Trophoblast cell (in vitro differentiated cells and primary cell): ENCODE data around the gene DYNC1H1.

ENCODE experiments used
- DNase-seq, 2 donors: peaks; one replicate each; pipeline ENCODE4 v3.0.0-alpha.2; 2016
- H2AFZ ChIP-seq: 2 replicates; pipeline ENCODE4 v1.6.1; 2013; ENCODE audit warnings: low read length, moderate library complexity, mild to moderate bottlenecking; ENCODE audit not compliant: insufficient read depth, poor library complexity
- H2AK5ac ChIP-seq: 2 replicates; pipeline ENCODE4 v1.6.1; 2013; ENCODE audit warnings: mild to moderate bottlenecking, low read length
- H2BK120ac ChIP-seq: 2 replicates; pipeline ENCODE4 v1.6.1; 2013; ENCODE audit warnings: low read length, mild to moderate bottlenecking, moderate library complexity; ENCODE audit not compliant: insufficient read depth, poor library complexity
- H2BK12ac ChIP-seq: 2 replicates; pipeline ENCODE4 v1.6.1; 2013; ENCODE audit warnings: mild to moderate bottlenecking, low read length, moderate library complexity
- H2BK5ac ChIP-seq: 2 replicates; pipeline ENCODE4 v1.6.1; 2013; ENCODE audit warnings: low read length, low read depth, moderate library complexity, mild to moderate bottlenecking; ENCODE audit not compliant: poor library complexity
- H3K14ac ChIP-seq: 2 replicates; pipeline ENCODE4 v1.6.1; 2013; ENCODE audit warnings: mild to moderate bottlenecking, low read length
- H3K18ac ChIP-seq: 2 replicates; pipeline ENCODE4 v1.6.1; 2013; ENCODE audit warnings: mild to moderate bottlenecking, low read length
- H3K23ac ChIP-seq: 2 replicates; pipeline ENCODE4 v1.6.1; 2013; ENCODE audit warnings: low read length
- H3K27ac ChIP-seq: 2 replicates; pipeline ENCODE4 v1.5.1; 2013; ENCODE audit warnings: low read depth, mild to moderate bottlenecking, inconsistent platforms, low read length, moderate library complexity
- H3K27me3 ChIP-seq: 2 replicates; pipeline ENCODE4 v1.6.1; 2013; ENCODE audit warnings: inconsistent platforms, mild to moderate bottlenecking, low read length, moderate library complexity; ENCODE audit not compliant: insufficient read depth
- H3K36me3 ChIP-seq, 2 experiments: 1 replicate in 1 of 2; 2 replicates in 1 of 2; pipeline ENCODE4 v1.6.1; 2013; ENCODE audit warnings: low read length in 2 of 2, mild to moderate bottlenecking in 2 of 2, moderate library complexity in 1 of 2; ENCODE audit not compliant: insufficient read depth in 2 of 2, control insufficient read depth in 1 of 2
- H3K4ac ChIP-seq: 2 replicates; pipeline ENCODE4 v1.6.1; 2013; ENCODE audit warnings: low read depth, mild to moderate bottlenecking, low read length, moderate library complexity
- H3K4me1 ChIP-seq, 2 experiments: 1 replicate in 1 of 2; 2 replicates in 1 of 2; pipeline ENCODE4 v1.6.1; 2013; ENCODE audit warnings: low read length in 2 of 2, mild to moderate bottlenecking in 2 of 2, moderate library complexity in 1 of 2; ENCODE audit not compliant: insufficient read depth in 2 of 2, control insufficient read depth in 1 of 2
- H3K4me2 ChIP-seq: 2 replicates; pipeline ENCODE4 v1.6.1; 2013; ENCODE audit warnings: inconsistent platforms, mild to moderate bottlenecking, low read length, moderate library complexity
- H3K4me3 ChIP-seq: 2 replicates; pipeline ENCODE4 v1.5.1; 2013; ENCODE audit warnings: mild to moderate bottlenecking, low read depth, low read length, inconsistent platforms
- H3K79me1 ChIP-seq: one replicate; pipeline ENCODE4 v1.6.1; 2013; ENCODE audit warnings: low read length
- H3K79me2 ChIP-seq: 2 replicates; pipeline ENCODE4 v1.6.1; 2013; ENCODE audit warnings: low read length, mild to moderate bottlenecking; ENCODE audit not compliant: control insufficient read depth, insufficient read depth, poor library complexity
- H3K9ac ChIP-seq: 2 replicates; pipeline ENCODE4 v1.6.1; 2013; ENCODE audit warnings: mild to moderate bottlenecking, low read length
- H3K9me3 ChIP-seq: 2 replicates; pipeline ENCODE4 v1.6.1; 2013; ENCODE audit warnings: low read depth, mild to moderate bottlenecking, control low read depth, inconsistent platforms, low read length; ENCODE audit not compliant: insufficient read depth
- H4K12ac ChIP-seq: 2 replicates; pipeline ENCODE4 v1.6.1; 2013; ENCODE audit warnings: low read depth, mild to moderate bottlenecking, low read length, moderate library complexity
- H4K8ac ChIP-seq: 2 replicates; pipeline ENCODE4 v1.6.1; 2013; ENCODE audit warnings: low read depth, mild to moderate bottlenecking, low read length, moderate library complexity
- H4K91ac ChIP-seq: one replicate; pipeline ENCODE4 v1.6.1; 2013; ENCODE audit warnings: low read depth, mild to moderate bottlenecking, low read length, moderate library complexity
- WGBS: extraction: QIAGEN DNeasy Blood & Tissue Kit; methylation state at CpG from one replicate; pipeline ENCODE4 v1.1.7; 2013; ENCODE audit warnings: missing lambda C conversion rate; ENCODE audit not compliant: insufficient read length, insufficient coverage; ENCODE audit errors: extremely low coverage; 5-methylcytosine and 5-hydroxymethylcytosine counted together

DYNC1H1 gene

DNA sequence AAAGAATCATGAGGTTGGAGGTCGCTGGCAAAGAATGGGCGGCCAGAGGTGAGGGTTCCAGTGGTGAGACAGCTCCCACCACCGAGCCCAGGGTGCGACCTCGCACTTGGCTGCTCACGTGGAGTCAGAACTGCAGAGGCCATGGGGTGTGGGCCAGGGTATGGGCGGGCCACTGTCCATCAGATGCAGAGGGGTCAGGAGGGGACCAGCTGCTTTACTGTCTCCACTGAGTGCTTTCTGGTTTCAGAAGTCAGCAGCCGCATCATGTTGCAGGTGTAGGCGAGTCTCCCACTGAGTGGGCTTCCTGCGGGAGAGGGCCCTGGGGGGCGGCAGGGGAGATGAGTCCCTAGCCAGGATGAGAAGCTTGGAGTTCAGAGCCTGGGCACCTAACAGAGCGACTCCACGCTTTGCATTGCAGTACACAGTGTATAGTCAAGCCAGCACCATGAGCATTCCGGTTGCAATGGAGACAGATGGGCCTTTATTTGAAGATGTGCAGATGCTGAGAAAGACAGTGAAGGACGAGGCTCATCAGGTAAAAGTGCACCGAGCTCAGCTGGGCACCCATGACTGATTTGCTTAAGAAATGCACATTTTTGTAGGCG is 46.9 kb upstream of the DYNC1H1 start:
- no peak overlapping the region for H3K23ac ChIP-seq
- no peak overlapping the region for H4K12ac ChIP-seq
- no peak overlapping the region for H2BK120ac ChIP-seq
- H3K27me3 ChIP-seq: no peaks in the 10 kb centered on the region
- no peak overlapping the region for H2BK12ac ChIP-seq
- H3K36me3 ChIP-seq: peaks cover 11 to 24% of the 10 kb centered on the region in 2 experiments
- H3K79me1 ChIP-seq: no peaks in the 10 kb centered on the region
- H4K91ac ChIP-seq: no peak overlapping the region
- no peak overlapping the region for H3K4me2 ChIP-seq
- no peak overlapping the region for H3K27ac ChIP-seq
- no peak overlapping the region for H2BK5ac ChIP-seq
- no peak overlapping the region for H3K4ac ChIP-seq
- peak in 1 of 2 donors; percentile 18 for DNase-seq
- no CpG with 5 or more reads among the region's 17 CpGs for WGBS
- no peak overlapping the region for H3K14ac ChIP-seq
- no peak overlapping the region for H3K18ac ChIP-seq
- H4K8ac ChIP-seq: no peak overlapping the region
- peaks cover 3% of the 10 kb centered on the region for H3K9me3 ChIP-seq
- peak overlapping the region; percentile 30 for H3K4me3 ChIP-seq
- H2AK5ac ChIP-seq: no peak overlapping the region
- H3K4me1 ChIP-seq: peaks cover 0 to 2% of the 10 kb centered on the region in 2 experiments
- no peaks in the 10 kb centered on the region for H3K79me2 ChIP-seq
- H3K9ac ChIP-seq: no peak overlapping the region
- H2AFZ ChIP-seq: no peak overlapping the region

DNA sequence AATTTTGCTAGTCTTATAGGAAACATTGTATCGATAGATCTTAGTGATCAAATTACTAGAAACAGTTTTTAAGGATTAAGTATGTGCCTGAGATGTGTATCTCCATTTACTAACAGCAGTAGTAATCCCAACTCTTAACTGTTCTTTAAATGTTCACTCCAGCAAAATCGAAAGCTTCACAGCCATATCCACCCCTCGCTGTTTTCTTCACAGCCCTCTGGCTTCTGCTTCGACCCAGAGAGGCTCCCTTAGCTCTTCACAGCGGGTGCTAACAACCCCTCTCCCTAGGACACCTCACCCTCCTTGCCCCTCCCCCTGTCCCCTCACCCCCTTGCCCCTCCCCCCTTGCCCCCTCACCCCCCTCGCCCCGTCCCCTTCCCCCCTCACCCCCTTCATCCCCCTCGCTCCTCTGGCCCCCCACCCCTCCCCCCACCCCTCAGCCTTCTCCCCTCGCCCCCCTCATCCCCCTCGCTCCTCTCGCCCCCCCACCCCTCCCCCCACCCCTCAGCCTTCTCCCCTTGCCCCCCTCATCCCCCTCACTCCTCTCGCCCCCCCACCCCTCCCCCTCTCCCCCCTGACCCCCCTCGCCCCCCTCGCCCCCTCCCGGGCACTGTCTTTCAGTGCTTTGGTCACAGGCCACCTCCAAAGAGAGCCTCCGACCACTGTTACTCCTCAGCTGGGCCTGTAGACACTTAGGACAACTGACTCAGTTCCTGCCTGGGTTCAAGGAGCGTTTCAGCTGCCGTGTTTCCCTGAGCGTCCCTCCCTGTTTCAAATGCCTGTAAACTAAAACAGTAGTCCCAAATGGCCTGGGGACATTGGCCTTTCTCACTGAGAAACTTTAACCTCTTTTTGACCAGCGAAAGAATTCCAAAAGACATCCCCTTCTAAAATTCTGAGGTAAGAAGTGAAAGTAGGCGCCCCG is 46.0 kb upstream of the DYNC1H1 start:
- H4K12ac ChIP-seq: no peak overlapping the region
- no peak overlapping the region for H2AK5ac ChIP-seq
- H4K91ac ChIP-seq: no peak overlapping the region
- H3K79me1 ChIP-seq: no peaks in the 10 kb centered on the region
- no peak overlapping the region for H3K4me2 ChIP-seq
- H3K27me3 ChIP-seq: no peaks in the 10 kb centered on the region
- peaks cover 0 to 2% of the 10 kb centered on the region in 2 experiments for H3K4me1 ChIP-seq
- H3K9me3 ChIP-seq: peaks cover 3% of the 10 kb centered on the region
- H3K14ac ChIP-seq: no peak overlapping the region
- no peak overlapping the region for H2BK5ac ChIP-seq
- H3K18ac ChIP-seq: no peak overlapping the region
- no peak overlapping the region for H3K9ac ChIP-seq
- H2BK120ac ChIP-seq: no peak overlapping the region
- no peaks in the 10 kb centered on the region for H3K79me2 ChIP-seq
- H3K4me3 ChIP-seq: no peak overlapping the region
- no peak overlapping the region for H3K23ac ChIP-seq
- no peak overlapping the region for H3K27ac ChIP-seq
- H2AFZ ChIP-seq: no peak overlapping the region
- peaks cover 11 to 27% of the 10 kb centered on the region in 2 experiments for H3K36me3 ChIP-seq
- no peak overlapping the region for H2BK12ac ChIP-seq
- DNase-seq: peak in 1 of 2 donors; percentile 20
- no peak overlapping the region for H4K8ac ChIP-seq
- WGBS: no CpG with 5 or more reads among the region's 22 CpGs
- no peak overlapping the region for H3K4ac ChIP-seq

DNA sequence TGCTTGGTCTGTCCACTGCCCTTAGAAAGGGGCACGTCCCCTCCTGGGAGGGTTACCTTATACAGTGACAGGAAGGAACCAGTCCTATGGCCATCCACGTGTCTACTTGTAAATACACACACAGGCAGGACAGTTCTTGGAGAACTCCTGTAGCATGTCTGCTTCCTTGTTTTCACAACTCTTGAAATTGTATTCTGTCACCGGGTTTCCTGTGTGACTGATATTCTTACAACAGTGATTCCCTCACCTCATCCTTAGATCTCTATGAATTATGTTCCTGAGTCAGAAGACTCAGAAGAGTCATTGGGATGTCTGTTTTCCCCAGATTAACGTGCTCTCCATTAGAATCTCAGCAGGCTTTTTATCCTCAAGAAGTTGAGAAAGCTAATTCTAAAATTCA is 44.1 kb upstream of the DYNC1H1 start:
- H3K27me3 ChIP-seq: no peaks in the 10 kb centered on the region
- no peak overlapping the region for H3K14ac ChIP-seq
- no peak for DNase-seq
- H2BK5ac ChIP-seq: no peak overlapping the region
- H2BK120ac ChIP-seq: no peak overlapping the region
- no peak overlapping the region for H2BK12ac ChIP-seq
- H3K79me2 ChIP-seq: no peaks in the 10 kb centered on the region
- H3K79me1 ChIP-seq: no peaks in the 10 kb centered on the region
- H3K4me3 ChIP-seq: no peak overlapping the region
- H2AFZ ChIP-seq: no peak overlapping the region
- no peak overlapping the region for H4K12ac ChIP-seq
- H3K4me1 ChIP-seq: peaks cover 0 to 2% of the 10 kb centered on the region in 2 experiments
- no peak overlapping the region for H3K4ac ChIP-seq
- H3K27ac ChIP-seq: no peak overlapping the region
- H3K9me3 ChIP-seq: peaks cover 3% of the 10 kb centered on the region
- no peak overlapping the region for H3K18ac ChIP-seq
- H4K8ac ChIP-seq: no peak overlapping the region
- no peak overlapping the region for H3K9ac ChIP-seq
- H3K23ac ChIP-seq: no peak overlapping the region
- H2AK5ac ChIP-seq: no peak overlapping the region
- no peak overlapping the region for H3K4me2 ChIP-seq
- no peak overlapping the region for H4K91ac ChIP-seq
- peaks cover 12 to 23% of the 10 kb centered on the region in 2 experiments for H3K36me3 ChIP-seq
- WGBS: no CpG with 5 or more reads among the region's 4 CpGs

DNA sequence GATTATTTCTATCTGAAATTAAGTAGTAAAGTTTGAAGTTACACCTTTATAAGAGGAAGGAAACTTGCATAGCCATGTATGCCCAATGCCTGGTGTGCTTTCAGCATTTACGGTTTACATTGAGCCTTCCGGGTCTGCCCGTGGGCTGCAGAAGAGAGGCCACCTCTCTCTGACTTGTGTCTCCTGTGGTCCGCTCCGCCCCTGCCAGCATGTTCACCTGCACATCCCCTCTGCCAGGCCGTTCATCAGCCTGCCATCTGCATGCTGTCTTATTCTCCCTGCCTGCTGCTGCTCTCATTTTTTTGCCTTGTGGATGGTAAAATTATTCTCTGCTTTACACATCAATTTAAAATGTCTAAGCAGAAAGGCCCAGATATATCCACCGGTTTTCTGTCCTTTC is 41.5 kb upstream of the DYNC1H1 start:
- H2BK120ac ChIP-seq: no peak overlapping the region
- H4K8ac ChIP-seq: no peak overlapping the region
- H3K4me1 ChIP-seq: no peaks in the 10 kb centered on the region
- no peak overlapping the region for H3K27ac ChIP-seq
- H3K9ac ChIP-seq: no peak overlapping the region
- H3K4me3 ChIP-seq: no peak overlapping the region
- no peaks in the 10 kb centered on the region for H3K9me3 ChIP-seq
- H3K4ac ChIP-seq: no peak overlapping the region
- no peak overlapping the region for H3K23ac ChIP-seq
- no peak overlapping the region for H4K91ac ChIP-seq
- no peaks in the 10 kb centered on the region for H3K79me1 ChIP-seq
- H3K14ac ChIP-seq: no peak overlapping the region
- no peak overlapping the region for H4K12ac ChIP-seq
- no peak overlapping the region for H2AK5ac ChIP-seq
- H2AFZ ChIP-seq: no peak overlapping the region
- no peak overlapping the region for H2BK12ac ChIP-seq
- WGBS: no CpG with 5 or more reads among the region's 7 CpGs
- H3K27me3 ChIP-seq: no peaks in the 10 kb centered on the region
- no peak overlapping the region for H3K18ac ChIP-seq
- no peaks in the 10 kb centered on the region for H3K79me2 ChIP-seq
- peaks cover 13 to 16% of the 10 kb centered on the region in 2 experiments for H3K36me3 ChIP-seq
- DNase-seq: no peak
- no peak overlapping the region for H2BK5ac ChIP-seq
- no peak overlapping the region for H3K4me2 ChIP-seq
